Activated CD8-positive, alpha-beta T cell treated with anti-CD3 and anti-CD28 coated beads, Interleukin-2, amount 10 ng/mL, durations not matched to agents 7 days and 5 days (primary cell): Measurements from ENCODE around the gene HOGA1. TPM values are rescaled to one million over a fixed set of nuclear protein-coding genes. Genes with fewer than 3 reads are reported as not detected.
"Not testable (repeated sequence)": the region's sequence is repeated elsewhere in the genome, so short reads cannot be mapped to it uniquely, and the experiment has no call there.

Experiments
- ATAC-seq: fragments of 150-1000 bp; cut with Tn5 transposase; one replicate; pipeline ENCODE4 v1.10.0; 2021; ENCODE audit warnings: moderate library complexity
- CTCF ChIA-PET: fragments of 350-600 bp; sonication (Branson Sonifier 250); formaldehyde crosslinking; loops from one replicate; lab custom pipeline; 2021; ENCODE audit warnings: antibody characterized with exemption; lab: Charles Lee
- POLR2A ChIA-PET: fragments of 350-600 bp; sonication (Branson Sonifier 250); formaldehyde crosslinking; loops from one replicate; lab custom pipeline; 2021; ENCODE audit warnings: antibody characterized with exemption; lab: Charles Lee
- DNase-seq: peaks from one replicate; pipeline ENCODE4 v3.0.0-alpha.2; 2020
- H3K27ac Mint-ChIP-seq: one replicate; pipeline ENCODE4 v1.8.0; 2021; ENCODE audit warnings: mild to moderate bottlenecking, mixed read lengths
- H3K27me3 Mint-ChIP-seq: one replicate; pipeline ENCODE4 v1.8.0; 2021; ENCODE audit warnings: low read depth, mixed read lengths
- H3K36me3 Mint-ChIP-seq: one replicate; pipeline ENCODE4 v1.8.0; 2021; ENCODE audit warnings: low read depth, mixed read lengths
- H3K4me1 Mint-ChIP-seq: one replicate; pipeline ENCODE4 v1.8.0; 2021; ENCODE audit warnings: low read depth, mixed read lengths
- H3K4me3 Mint-ChIP-seq: one replicate; pipeline ENCODE4 v1.8.0; 2021; ENCODE audit warnings: mild to moderate bottlenecking, mixed read lengths
- H3K9me3 Mint-ChIP-seq: one replicate; pipeline ENCODE4 v1.8.0; 2022; ENCODE audit warnings: mixed read lengths; ENCODE audit not compliant: insufficient read depth
- total RNA-seq, 2 experiments: library from RNA; stranded (reverse); gene quantifications; one replicate each; pipeline ENCODE4 v1.2.3, GENCODE V29; 2021

Gene HOGA1
- total RNA-seq, 2 experiments from 2014 or later: not detected

DNA sequence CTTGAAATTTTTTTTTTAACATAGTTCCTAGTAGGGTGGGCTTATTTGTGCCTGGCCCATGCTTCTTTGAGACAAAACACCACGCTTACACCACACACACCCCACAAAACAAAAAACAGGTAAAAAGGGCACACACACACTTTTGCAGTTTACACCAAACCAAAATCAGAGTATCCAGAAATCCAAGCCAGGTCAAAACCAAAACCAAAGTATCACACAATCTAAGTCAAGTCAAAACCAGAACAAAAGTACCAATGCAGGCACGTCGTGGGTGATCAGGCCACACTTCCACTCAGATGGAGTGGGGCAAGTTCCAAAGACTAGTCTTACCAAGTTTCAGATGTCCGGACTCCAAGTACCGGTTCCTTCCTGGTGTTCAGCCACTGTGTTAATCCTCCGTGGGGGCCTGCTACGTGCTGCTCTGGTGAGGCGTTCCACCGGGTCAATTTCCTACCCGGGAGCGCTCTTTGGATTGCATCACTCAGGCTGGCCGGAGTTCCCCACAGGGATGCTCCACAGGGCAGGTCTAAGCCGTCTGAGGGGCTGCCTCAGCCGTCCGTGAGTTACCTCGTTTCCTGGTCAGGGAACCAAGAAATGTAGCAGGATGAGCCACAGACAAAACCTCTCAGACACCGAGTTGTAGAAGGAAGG is 23.3 kb upstream of the HOGA1 start:
- CTCF ChIA-PET: interaction anchor here (1.4 kb wide), 1 partner anchor 11 kb away, joined by 3 read pairs; no protein-coding TSS in a partner anchor
- H3K4me3 Mint-ChIP-seq, ATAC-seq, H3K36me3 Mint-ChIP-seq, H3K9me3 Mint-ChIP-seq, H3K27ac Mint-ChIP-seq, DNase-seq, H3K27me3 Mint-ChIP-seq, H3K4me1 Mint-ChIP-seq, POLR2A ChIA-PET: not testable (repeated sequence)

DNA sequence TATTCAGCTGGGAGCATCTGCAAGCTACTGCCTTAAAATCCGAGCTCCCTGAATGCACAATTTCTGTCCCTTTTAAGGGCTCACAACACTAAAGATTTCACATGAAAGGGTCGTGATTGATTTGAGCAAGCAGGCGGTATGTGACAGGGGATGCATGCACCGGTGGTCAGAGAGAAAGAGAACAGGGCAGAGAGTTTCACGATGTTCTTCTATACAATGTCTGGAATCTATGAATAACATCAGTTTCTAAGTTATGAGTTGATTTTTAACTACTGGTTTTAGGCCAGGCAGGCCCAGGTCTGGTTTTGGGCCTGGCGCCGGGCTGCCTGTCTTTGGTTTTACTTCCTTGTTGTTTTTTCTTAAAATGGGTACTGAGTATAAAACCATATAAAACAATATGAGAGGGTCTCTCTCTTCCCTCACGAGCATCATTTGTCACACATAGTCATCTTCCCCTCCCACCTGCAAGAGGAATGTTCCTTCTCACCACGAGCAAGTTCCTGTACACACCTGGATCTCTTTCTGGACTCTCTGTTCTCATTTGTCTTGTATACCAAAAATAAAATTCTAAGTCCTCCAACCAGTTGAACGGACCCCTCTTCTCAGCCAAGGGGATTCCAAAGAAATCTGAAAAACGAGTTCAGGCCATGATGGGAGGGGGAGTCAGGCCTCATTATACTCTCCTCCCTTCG is 22.7 kb upstream of the HOGA1 start:
- H3K27ac Mint-ChIP-seq, H3K4me1 Mint-ChIP-seq, DNase-seq, H3K36me3 Mint-ChIP-seq, POLR2A ChIA-PET, CTCF ChIA-PET, H3K4me3 Mint-ChIP-seq, H3K9me3 Mint-ChIP-seq, ATAC-seq, H3K27me3 Mint-ChIP-seq: not testable (repeated sequence)

DNA sequence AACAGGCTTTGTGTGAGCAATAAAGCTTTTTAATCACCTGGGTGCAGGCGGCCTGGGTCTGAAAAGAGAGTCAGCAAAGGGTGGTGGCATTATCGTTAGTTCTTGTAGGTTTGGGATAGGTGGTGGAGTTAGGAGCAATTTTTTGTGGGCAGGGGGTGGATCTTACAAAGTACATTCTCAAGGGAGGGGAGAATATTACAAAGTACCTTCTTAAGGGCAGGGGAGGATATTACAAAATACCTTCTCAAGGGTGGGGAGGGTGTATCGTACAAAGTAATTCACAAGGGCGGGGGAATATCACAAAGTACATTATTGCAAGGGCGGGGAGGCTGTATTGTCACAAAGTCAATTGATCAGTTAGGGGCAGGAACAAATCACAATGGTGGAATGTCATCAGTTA is 21.9 kb upstream of the HOGA1 start:
- POLR2A ChIA-PET, H3K4me1 Mint-ChIP-seq, H3K36me3 Mint-ChIP-seq, H3K4me3 Mint-ChIP-seq, DNase-seq, CTCF ChIA-PET, H3K27ac Mint-ChIP-seq, H3K27me3 Mint-ChIP-seq, H3K9me3 Mint-ChIP-seq, ATAC-seq: not testable (repeated sequence)

DNA sequence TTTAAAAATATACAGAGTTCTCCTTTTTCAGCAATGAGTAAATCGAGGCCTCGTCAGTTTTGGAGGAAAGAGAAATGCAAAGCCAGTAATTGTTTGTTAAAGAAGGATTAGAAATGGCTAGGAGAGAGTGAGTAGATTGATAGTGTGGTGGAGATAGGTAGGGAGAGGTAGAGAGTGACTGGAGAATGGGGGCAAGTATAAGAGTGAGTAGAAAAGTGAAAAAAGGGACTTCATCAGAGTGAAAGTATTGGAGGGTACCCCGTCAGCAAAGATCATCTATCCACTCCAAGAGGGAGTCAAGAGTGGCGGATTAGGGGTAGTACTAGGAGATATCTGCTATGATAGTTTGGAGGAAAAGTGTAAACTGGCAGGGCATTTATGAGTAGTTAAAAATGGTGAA is 20.9 kb upstream of the HOGA1 start:
- no peaks in the 10 kb centered on the region for H3K27me3 Mint-ChIP-seq
- no peak overlapping the region for H3K27ac Mint-ChIP-seq
- H3K9me3 Mint-ChIP-seq: no peaks in the 10 kb centered on the region
- H3K36me3 Mint-ChIP-seq: no peaks in the 10 kb centered on the region
- DNase-seq (no peak), ATAC-seq (no peak)
- H3K4me1 Mint-ChIP-seq: peaks cover 3% of the 10 kb centered on the region
- ChIA-PET POLR2A (no interaction called here), CTCF (no interaction called here)
- no peak overlapping the region for H3K4me3 Mint-ChIP-seq

DNA sequence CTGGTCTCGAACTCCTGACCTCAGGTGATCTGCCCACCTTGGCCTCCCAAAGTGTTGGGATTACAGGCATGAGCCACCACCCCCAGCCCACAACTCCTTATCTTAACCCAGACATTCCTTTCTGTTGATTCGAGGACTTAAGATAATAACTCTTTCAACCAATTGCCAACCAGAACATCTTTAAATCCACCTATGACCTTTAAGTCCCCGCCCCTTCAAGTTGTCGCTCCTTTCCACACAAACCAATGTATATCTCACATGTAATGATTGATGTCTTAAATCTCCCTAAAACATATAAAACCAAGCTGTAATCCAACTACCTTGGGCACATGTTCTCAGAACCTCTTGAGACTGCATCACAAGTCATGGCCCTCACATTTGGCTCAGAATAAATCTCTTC is 19.4 kb upstream of the HOGA1 start:
- Mint-ChIP-seq H3K36me3 (no peaks in the 10 kb centered on the region), H3K27ac (no peak overlapping the region), H3K4me1 (peaks cover 3% of the 10 kb centered on the region), H3K4me3 (no peak overlapping the region), H3K27me3 (no peaks in the 10 kb centered on the region), H3K9me3 (no peaks in the 10 kb centered on the region)
- ATAC-seq (no peak), DNase-seq (no peak)
- ChIA-PET CTCF (interaction anchor here (0.6 kb wide), 1 partner anchor 11 kb away, joined by 3 read pairs; no protein-coding TSS in a partner anchor), POLR2A (no interaction called here)

DNA sequence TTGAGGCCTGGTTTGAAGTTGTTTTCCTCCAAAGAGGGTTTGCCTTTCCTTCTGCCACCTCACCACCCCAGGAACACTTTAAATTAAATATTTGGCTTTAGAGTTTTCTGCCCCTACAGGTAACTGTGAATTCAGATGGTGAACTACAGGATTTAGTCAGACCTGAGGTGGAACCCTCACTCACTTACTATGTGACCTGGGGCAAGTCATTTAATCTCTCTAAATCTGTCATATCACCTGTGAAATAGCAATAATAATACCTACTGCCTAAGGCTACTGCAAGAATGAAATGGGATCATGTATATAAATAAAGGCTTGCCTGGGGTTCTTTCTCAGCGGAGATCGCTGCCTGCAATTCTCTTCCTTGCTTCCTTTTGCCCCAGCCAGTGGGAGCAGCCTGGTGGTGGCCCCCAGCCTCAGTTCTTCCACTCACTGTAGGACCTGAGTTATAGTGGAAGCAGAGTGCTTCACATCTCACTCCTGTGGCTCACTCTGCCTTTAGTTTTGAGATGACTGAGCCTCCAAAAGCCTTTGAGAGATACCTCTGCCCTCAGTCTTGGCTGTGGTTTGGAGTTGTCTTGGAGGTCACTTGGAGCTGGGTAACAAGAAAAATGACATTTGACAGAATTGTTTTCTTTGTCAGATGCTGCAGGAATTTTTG is 17.7 kb upstream of the HOGA1 start:
- ATAC-seq: no peak
- Mint-ChIP-seq H3K4me1 (no peaks in the 10 kb centered on the region), H3K9me3 (no peaks in the 10 kb centered on the region), H3K4me3 (no peak overlapping the region), H3K27ac (no peak overlapping the region), H3K27me3 (no peaks in the 10 kb centered on the region), H3K36me3 (no peaks in the 10 kb centered on the region)
- POLR2A ChIA-PET: no interaction called here
- CTCF ChIA-PET: interaction anchor here (1.3 kb wide), 1 partner anchor 8 kb away, joined by 3 read pairs; no protein-coding TSS in a partner anchor
- DNase-seq: no peak

DNA sequence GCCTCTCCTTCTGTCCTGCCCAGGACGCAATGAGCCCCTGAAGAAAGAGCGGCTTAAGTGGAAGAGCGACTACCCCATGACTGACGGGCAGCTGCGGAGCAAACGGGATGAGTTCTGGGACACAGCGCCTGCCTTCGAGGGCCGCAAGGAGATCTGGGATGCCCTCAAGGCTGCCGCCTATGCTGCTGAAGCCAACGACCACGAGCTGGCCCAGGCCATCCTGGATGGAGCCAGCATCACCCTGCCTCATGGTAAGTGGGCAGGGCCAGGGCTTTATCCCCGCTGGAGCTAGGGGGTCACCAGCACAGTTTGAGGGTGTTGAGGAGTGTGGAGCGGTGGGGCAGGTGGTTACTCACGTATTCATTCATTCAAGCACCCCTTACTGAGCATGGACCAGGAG is 16.3 kb upstream of the HOGA1 start:
- ATAC-seq (no peak), DNase-seq (no peak)
- Mint-ChIP-seq H3K9me3 (no peaks in the 10 kb centered on the region), H3K4me3 (no peak overlapping the region), H3K27me3 (no peaks in the 10 kb centered on the region), H3K36me3 (no peaks in the 10 kb centered on the region), H3K27ac (no peak overlapping the region), H3K4me1 (no peaks in the 10 kb centered on the region)
- CTCF ChIA-PET: interaction anchor here (1.3 to 1.8 kb wide), 3 partner anchors 9 to 45 kb away, joined by 3 to 6 read pairs (median 4); no protein-coding TSS in a partner anchor
- POLR2A ChIA-PET: interaction anchor here (0.6 kb wide), 1 partner anchor 11 kb away, joined by 3 read pairs; no protein-coding TSS in a partner anchor

DNA sequence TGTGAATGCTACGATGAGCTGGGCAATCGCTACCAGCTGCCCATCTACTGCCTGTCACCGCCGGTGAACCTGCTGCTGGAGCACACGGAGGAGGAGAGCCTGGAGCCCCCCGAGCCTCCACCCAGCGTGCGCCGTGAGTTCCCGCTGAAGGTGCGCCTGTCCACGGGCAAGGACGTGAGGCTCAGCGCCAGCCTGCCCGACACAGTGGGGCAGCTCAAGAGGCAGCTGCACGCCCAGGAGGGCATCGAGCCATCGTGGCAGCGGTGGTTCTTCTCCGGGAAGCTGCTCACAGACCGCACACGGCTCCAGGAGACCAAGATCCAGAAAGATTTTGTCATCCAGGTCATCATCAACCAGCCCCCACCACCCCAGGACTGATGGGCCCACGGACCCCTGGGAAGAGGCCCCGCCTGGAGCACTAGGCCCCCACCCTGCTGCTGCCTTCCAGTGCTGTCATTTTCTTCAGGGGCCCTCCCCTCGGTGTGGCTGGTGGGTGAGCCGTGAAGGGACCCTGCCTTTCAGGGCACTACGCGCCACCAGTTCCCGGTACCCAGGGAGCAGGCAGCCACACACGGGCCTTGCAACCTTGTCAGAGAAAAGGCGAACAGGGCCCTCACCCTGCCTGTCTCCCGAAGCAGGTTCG is 13.9 kb upstream of the HOGA1 start:
- ChIA-PET CTCF (interaction anchor here (3.8 kb wide), 1 partner anchor 16 kb away, joined by 22 read pairs; no protein-coding TSS in a partner anchor), POLR2A (no interaction called here)
- no peaks in the 10 kb centered on the region for H3K36me3 Mint-ChIP-seq
- no peaks in the 10 kb centered on the region for H3K27me3 Mint-ChIP-seq
- H3K9me3 Mint-ChIP-seq: no peaks in the 10 kb centered on the region
- H3K4me3 Mint-ChIP-seq: no peak overlapping the region
- DNase-seq (no peak), ATAC-seq (no peak)
- no peak overlapping the region for H3K27ac Mint-ChIP-seq
- no peaks in the 10 kb centered on the region for H3K4me1 Mint-ChIP-seq

DNA sequence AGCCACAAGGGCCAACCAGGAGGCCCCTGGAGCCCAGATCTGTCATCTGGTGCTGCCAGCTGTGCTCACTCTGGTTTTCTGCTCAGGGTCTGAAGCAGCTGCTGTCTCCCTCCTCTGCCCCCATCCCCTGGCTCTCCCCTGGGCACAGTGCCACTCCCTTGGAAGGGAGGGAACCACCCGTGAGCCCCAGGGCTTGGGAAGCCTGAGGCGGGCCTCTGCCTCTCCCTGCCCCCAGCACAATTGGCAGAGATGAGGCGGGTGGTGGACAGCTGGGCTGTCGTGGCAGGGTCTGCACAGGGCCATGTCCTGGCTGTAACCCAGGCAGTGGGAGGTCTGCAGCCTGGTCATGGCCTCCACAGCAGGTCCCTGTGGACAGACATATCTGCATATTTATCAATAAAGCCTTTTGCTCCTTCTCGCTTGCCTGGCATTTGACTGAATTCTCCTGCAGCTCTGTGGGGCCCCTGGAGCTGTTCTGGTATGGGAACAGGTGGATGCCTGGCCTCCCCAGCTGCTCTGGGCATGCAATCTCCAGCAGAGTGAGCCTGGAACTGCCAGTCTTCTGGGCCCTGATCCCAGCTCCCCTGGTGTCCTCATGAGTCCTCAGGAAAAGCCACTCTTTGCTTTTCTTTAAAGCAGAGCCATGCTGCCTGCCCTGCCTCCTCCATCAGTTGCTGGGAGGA is 13.3 kb upstream of the HOGA1 start:
- POLR2A ChIA-PET: no interaction called here
- H3K4me3 Mint-ChIP-seq: no peak overlapping the region
- ATAC-seq (no peak), DNase-seq (no peak)
- H3K27me3 Mint-ChIP-seq: no peaks in the 10 kb centered on the region
- CTCF ChIA-PET: interaction anchor here (0.9 to 3.8 kb wide), 7 partner anchors 13 to 94 kb away, joined by 3 to 22 read pairs (median 5); no protein-coding TSS in a partner anchor
- no peaks in the 10 kb centered on the region for H3K36me3 Mint-ChIP-seq
- H3K27ac Mint-ChIP-seq: no peak overlapping the region
- H3K4me1 Mint-ChIP-seq: no peaks in the 10 kb centered on the region
- H3K9me3 Mint-ChIP-seq: no peaks in the 10 kb centered on the region

DNA sequence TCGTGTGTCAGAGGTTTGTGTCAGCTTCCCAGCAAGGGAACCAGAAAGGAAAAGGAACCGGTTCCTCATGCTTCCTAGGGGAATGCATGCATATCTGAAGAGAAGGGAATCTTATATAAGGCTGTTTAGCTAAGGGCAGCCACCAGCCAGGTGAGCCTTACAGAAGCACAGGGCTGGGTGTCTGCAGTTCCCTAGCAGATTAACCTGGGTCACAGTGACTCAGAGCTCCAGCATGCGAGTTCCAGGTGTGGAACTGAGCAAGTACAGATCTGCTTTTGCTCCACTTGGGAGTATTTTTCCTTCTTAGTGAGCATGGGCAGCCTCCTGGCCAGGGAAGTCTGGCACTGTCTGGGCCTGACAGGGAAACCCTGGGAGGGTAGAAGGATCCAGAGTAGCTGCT is 12.6 kb upstream of the HOGA1 start:
- ChIA-PET CTCF (interaction anchor here (0.6 to 3.8 kb wide), 27 partner anchors 10 to 534 kb away, joined by 3 to 22 read pairs (median 4); partner anchors contain the start of genes HOGA1, RRP12 and ZFYVE27), POLR2A (no interaction called here)
- Mint-ChIP-seq H3K27ac (no peak overlapping the region), H3K36me3 (no peaks in the 10 kb centered on the region), H3K27me3 (no peaks in the 10 kb centered on the region), H3K9me3 (no peaks in the 10 kb centered on the region), H3K4me3 (no peak overlapping the region), H3K4me1 (no peaks in the 10 kb centered on the region)
- ATAC-seq (no peak), DNase-seq (no peak)
